Rectal smooth muscle tissue (tissue), 1 donor: ENCODE data around the gene SPAG9.

Experiments used
- H3K27ac ChIP-seq: one replicate; pipeline ENCODE4 v1.7.0; 2013; ENCODE audit warnings: low read depth, low read length, inconsistent platforms
- H3K27me3 ChIP-seq: one replicate; pipeline ENCODE4 v1.7.0; 2013; ENCODE audit warnings: low read length; ENCODE audit not compliant: control insufficient read depth, insufficient read depth
- H3K36me3 ChIP-seq: one replicate; pipeline ENCODE4 v1.7.0; 2013; ENCODE audit warnings: low read length; ENCODE audit not compliant: control insufficient read depth, insufficient read depth
- H3K4me1 ChIP-seq: one replicate; pipeline ENCODE4 v1.7.0; 2013; ENCODE audit warnings: low read length; ENCODE audit not compliant: control insufficient read depth, insufficient read depth
- H3K4me3 ChIP-seq: one replicate; pipeline ENCODE4 v1.7.0; 2013; ENCODE audit warnings: low read length
- H3K9ac ChIP-seq: one replicate; pipeline ENCODE4 v1.7.0; 2013; ENCODE audit warnings: low read length

Gene SPAG9

GRCh38 chr17:50916708-50917417 lies 203.8 kb downstream of the SPAG9 start:
- Histone ChIP-seq H3K9ac (no peak overlapping the region), H3K27me3 (no peaks in the 10 kb centered on the region), H3K4me3 (no peak overlapping the region), H3K36me3 (no peaks in the 10 kb centered on the region), H3K4me1 (peaks cover 16% of the 10 kb centered on the region), H3K27ac (no peak overlapping the region)

- H3K27ac ChIP-seq, result no peak overlapping the region
- H3K27me3 ChIP-seq, result no peaks in the 10 kb centered on the region
- peaks cover 16% of the 10 kb centered on the region for H3K4me1 ChIP-seq
- no peak overlapping the region for H3K4me3 ChIP-seq
- no peak overlapping the region for H3K9ac ChIP-seq
- H3K36me3 ChIP-seq, result no peaks in the 10 kb centered on the region
Measured at GRCh38 chr17:50916026-50916707, 204.5 kb downstream of the SPAG9 start.

GRCh38 chr17:50914505-50915063 lies 206.1 kb downstream of the SPAG9 start:
- Histone ChIP-seq H3K9ac (no peak overlapping the region), H3K4me1 (peaks cover 12% of the 10 kb centered on the region), H3K36me3 (no peaks in the 10 kb centered on the region), H3K27me3 (no peaks in the 10 kb centered on the region), H3K4me3 (no peak overlapping the region), H3K27ac (no peak overlapping the region)

GRCh38 chr17:50913120-50913519 lies 207.5 kb downstream of the SPAG9 start:
- H3K4me1 ChIP-seq, result no peaks in the 10 kb centered on the region
- H3K9ac ChIP-seq, result no peak overlapping the region
- H3K27me3 ChIP-seq, result no peaks in the 10 kb centered on the region
- no peaks in the 10 kb centered on the region for H3K36me3 ChIP-seq
- no peak overlapping the region for H3K4me3 ChIP-seq
- H3K27ac ChIP-seq, result no peak overlapping the region
